ENCODE results near the gene DDX41. TPM values are rescaled to one million over a fixed set of nuclear protein-coding genes. Genes with fewer than 3 reads are reported as not detected.

The DDX41 gene
- total RNA-seq, 1 experiment from 2014 or later: 133 TPM

DNA sequence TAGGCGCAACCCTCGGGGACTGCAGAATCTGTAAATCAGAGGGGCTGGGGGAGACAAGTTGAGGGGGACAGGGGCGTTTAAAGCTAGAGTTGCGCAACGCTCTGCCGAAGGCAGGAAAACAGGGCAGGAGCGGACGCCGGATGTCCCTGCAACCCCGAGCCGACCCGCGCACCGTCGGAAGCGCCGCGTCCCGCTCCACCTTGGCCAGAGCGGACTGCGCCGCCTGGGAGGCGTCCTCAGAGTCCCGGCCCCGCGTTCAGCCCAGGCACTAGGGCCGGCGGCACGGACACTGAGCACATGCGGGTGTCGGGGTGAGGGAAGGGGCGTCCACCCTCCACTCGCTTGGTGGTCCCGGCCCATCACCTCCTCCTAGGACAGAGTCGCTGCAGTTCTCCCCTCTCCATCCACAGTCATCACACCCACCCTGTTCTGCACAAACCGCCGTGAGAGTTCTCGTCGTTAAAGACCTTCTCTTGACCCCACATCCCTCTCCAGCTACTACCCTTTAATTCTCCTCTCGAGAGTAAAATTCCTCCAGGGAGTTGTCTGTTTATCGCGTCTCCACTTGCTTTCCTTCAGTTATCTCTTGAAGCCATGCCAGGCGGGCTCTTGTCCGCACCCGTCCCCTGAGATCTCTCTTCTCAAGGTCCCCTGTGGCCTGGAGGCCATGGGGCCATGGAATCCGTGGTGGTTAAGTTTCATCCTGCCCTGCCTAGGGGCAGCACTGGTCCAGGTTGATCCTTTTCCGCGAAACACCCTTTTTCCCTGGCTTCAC lies 18.6 kb downstream of the DDX41 start:
- H3K79me2 ChIP-seq (ENCODE audit: insufficient read depth, low read length): no peaks in the 10 kb centered on the region
- no peak overlapping the region for H3K9ac ChIP-seq (ENCODE audit: extremely low read depth, insufficient read length, low read length)
- no peak overlapping the region for H3K23ac ChIP-seq (ENCODE audit: insufficient read length, low read depth, low read length)
- no peak overlapping the region for H3T11ph ChIP-seq (ENCODE audit: low read length)
- no peaks in the 10 kb centered on the region for H3K9me3 Mint-ChIP-seq
- H2BK20ac ChIP-seq (ENCODE audit: low read depth, low read length, poor library complexity, severe bottlenecking): no peak overlapping the region
- no peak overlapping the region for H4K91ac ChIP-seq (ENCODE audit: insufficient read length, low read depth, low read length)
- peak overlapping the region; percentile 11 for H3K18ac ChIP-seq (ENCODE audit: insufficient read length, low read depth, low read length)
- H3K36me3 Mint-ChIP-seq (ENCODE audit: insufficient read depth in 1 of 3, low read depth in 3 of 3): peaks cover 5 to 15% (median 10%) of the 10 kb centered on the region in 3 experiments
- peaks cover 33 to 56% of the 10 kb centered on the region in 2 experiments for H3K4me1 Mint-ChIP-seq
- H3K56ac ChIP-seq (ENCODE audit: insufficient read length, low read depth, low read length): no peak overlapping the region
- no peak overlapping the region for H2BK15ac ChIP-seq (ENCODE audit: low read depth, low read length)
- no peak overlapping the region for H2AK5ac ChIP-seq (ENCODE audit: insufficient read length, low read length)
- H3K27ac Mint-ChIP-seq: peak overlapping the region; percentile 75 to 84 (median 82); a peak in 5 of 7 replicates
- H3K4me2 ChIP-seq (ENCODE audit: insufficient read depth, insufficient read length, low read length): peak overlapping the region; percentile 53
- no CpG with 5 or more reads among the region's 48 CpGs for WGBS (ENCODE audit: extremely low coverage, insufficient read length, low lambda C conversion rate)
- H3K4ac ChIP-seq (ENCODE audit: low read depth, low read length): no peak overlapping the region
- H4K5ac ChIP-seq (ENCODE audit: insufficient read length, low read depth, low read length): no peak overlapping the region
- H3K27me3 ChIP-seq (ENCODE audit: insufficient read depth, low read length): no peaks in the 10 kb centered on the region; the same call in 1 of the 2 replicates
- H2AFZ ChIP-seq (ENCODE audit: low read length): no peak overlapping the region
- H4K20me1 ChIP-seq (ENCODE audit: control insufficient read depth, insufficient read depth, insufficient read length): no peaks in the 10 kb centered on the region
- no peak overlapping the region for H2BK120ac ChIP-seq (ENCODE audit: low read depth, low read length, poor library complexity, severe bottlenecking)
- H3K27me3 Mint-ChIP-seq (ENCODE audit: low read depth): peaks cover 29% of the 10 kb centered on the region
- H3K9me3 ChIP-seq (ENCODE audit: control insufficient read depth, low read depth, low read length): no peaks in the 10 kb centered on the region
- no peak overlapping the region for H4K8ac ChIP-seq (replicated peaks; ENCODE audit: insufficient read length, low read depth, low read length)
- peak overlapping the region; percentile 0; the same call in 1 of the 2 replicates for H3K14ac ChIP-seq (ENCODE audit: insufficient read depth, low read length)
- TF ChIP-seq, protein P1, sequence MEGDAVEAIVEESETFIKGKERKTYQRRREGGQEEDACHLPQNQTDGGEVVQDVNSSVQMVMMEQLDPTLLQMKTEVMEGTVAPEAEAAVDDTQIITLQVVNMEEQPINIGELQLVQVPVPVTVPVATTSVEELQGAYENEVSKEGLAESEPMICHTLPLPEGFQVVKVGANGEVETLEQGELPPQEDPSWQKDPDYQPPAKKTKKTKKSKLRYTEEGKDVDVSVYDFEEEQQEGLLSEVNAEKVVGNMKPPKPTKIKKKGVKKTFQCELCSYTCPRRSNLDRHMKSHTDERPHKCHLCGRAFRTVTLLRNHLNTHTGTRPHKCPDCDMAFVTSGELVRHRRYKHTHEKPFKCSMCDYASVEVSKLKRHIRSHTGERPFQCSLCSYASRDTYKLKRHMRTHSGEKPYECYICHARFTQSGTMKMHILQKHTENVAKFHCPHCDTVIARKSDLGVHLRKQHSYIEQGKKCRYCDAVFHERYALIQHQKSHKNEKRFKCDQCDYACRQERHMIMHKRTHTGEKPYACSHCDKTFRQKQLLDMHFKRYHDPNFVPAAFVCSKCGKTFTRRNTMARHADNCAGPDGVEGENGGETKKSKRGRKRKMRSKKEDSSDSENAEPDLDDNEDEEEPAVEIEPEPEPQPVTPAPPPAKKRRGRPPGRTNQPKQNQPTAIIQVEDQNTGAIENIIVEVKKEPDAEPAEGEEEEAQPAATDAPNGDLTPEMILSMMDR (conservative IDR thresholded peaks at IDR 0.05): no peak
- no peak for DNase-seq
- peaks cover 4% of the 10 kb centered on the region for H3K23me2 ChIP-seq (ENCODE audit: insufficient read length, low read depth, low read length, poor library complexity, severe bottlenecking)
- H2BK12ac ChIP-seq (ENCODE audit: insufficient read length, low read depth, low read length): no peak overlapping the region
- H3K4me1 ChIP-seq (ENCODE audit: insufficient read depth, low read length): peaks cover 5% of the 10 kb centered on the region; the same call in 1 of the 2 replicates
- no peaks in the 10 kb centered on the region for H3K79me1 ChIP-seq (ENCODE audit: insufficient read depth, low read depth, low read length, poor library complexity, severe bottlenecking)
- no peak overlapping the region for H2BK5ac ChIP-seq (ENCODE audit: insufficient read length, low read length)
- H3K27ac ChIP-seq (ENCODE audit: insufficient read length, low read depth, low read length): no peak overlapping the region
- peak overlapping the region; percentile 75 to 89 for H3K4me3 Mint-ChIP-seq

Measured in H9 (cell line).